Activated naive CD4-positive, alpha-beta T cell treated with anti-CD3 and anti-CD28 coated beads, Interleukin-2, amount 10 ng/mL, durations not matched to agents 7 days and 5 days (primary cell): ENCODE data around the gene HDAC9.

ENCODE experiments used
- CTCF ChIA-PET: fragments of 350-600 bp; sonication (Branson Sonifier 250); formaldehyde crosslinking; loops from one replicate; lab custom pipeline; 2021; ENCODE audit warnings: antibody characterized with exemption; lab: Charles Lee
- DNase-seq: peaks from one replicate; pipeline ENCODE4 v3.0.0-alpha.2; 2020
- H3K27ac Mint-ChIP-seq: one replicate; pipeline ENCODE4 v1.8.0; 2021; ENCODE audit warnings: mild to moderate bottlenecking, moderate library complexity, mixed read lengths
- H3K27me3 Mint-ChIP-seq: one replicate; pipeline ENCODE4 v1.8.0; 2021; ENCODE audit warnings: mild to moderate bottlenecking, mixed read lengths
- H3K36me3 Mint-ChIP-seq: one replicate; pipeline ENCODE4 v1.8.0; 2021; ENCODE audit warnings: mixed read lengths
- H3K4me1 Mint-ChIP-seq: one replicate; pipeline ENCODE4 v1.8.0; 2021; ENCODE audit warnings: mixed read lengths
- H3K4me3 Mint-ChIP-seq: one replicate; pipeline ENCODE4 v1.8.0; 2021; ENCODE audit warnings: mild to moderate bottlenecking, moderate library complexity, mixed read lengths
- H3K9me3 Mint-ChIP-seq: one replicate; pipeline ENCODE4 v1.8.0; 2021; ENCODE audit warnings: mixed read lengths

HDAC9 gene

GRCh38 chr7:18647582-18647981, 152.0 kb downstream of the HDAC9 start:
- Mint-ChIP-seq H3K4me3 (no peak overlapping the region), H3K36me3 (no peaks in the 10 kb centered on the region), H3K27ac (no peak overlapping the region), H3K4me1 (no peaks in the 10 kb centered on the region), H3K9me3 (peaks cover 4% of the 10 kb centered on the region), H3K27me3 (no peaks in the 10 kb centered on the region)
- no peak for DNase-seq
- CTCF ChIA-PET: no interaction called here

- Mint-ChIP-seq H3K4me1 (no peaks in the 10 kb centered on the region), H3K36me3 (no peaks in the 10 kb centered on the region), H3K9me3 (peaks cover 4% of the 10 kb centered on the region), H3K27ac (no peak overlapping the region), H3K27me3 (no peaks in the 10 kb centered on the region), H3K4me3 (no peak overlapping the region)
- no peak for DNase-seq
- CTCF ChIA-PET: no interaction called here
Observed at GRCh38 chr7:18648849-18649758, 153.6 kb downstream of the HDAC9 start.

GRCh38 chr7:18653381-18654155, 158.0 kb downstream of the HDAC9 start:
- Mint-ChIP-seq H3K27me3 (no peaks in the 10 kb centered on the region), H3K4me1 (no peaks in the 10 kb centered on the region), H3K9me3 (no peaks in the 10 kb centered on the region), H3K4me3 (no peak overlapping the region), H3K27ac (no peak overlapping the region), H3K36me3 (no peaks in the 10 kb centered on the region)
- DNase-seq: no peak
- CTCF ChIA-PET: no interaction called here

- no peaks in the 10 kb centered on the region for H3K9me3 Mint-ChIP-seq
- no peak overlapping the region for H3K4me3 Mint-ChIP-seq
- no peak overlapping the region for H3K27ac Mint-ChIP-seq
- CTCF ChIA-PET: no interaction called here
- DNase-seq: no peak
- no peaks in the 10 kb centered on the region for H3K36me3 Mint-ChIP-seq
- no peaks in the 10 kb centered on the region for H3K27me3 Mint-ChIP-seq
- no peaks in the 10 kb centered on the region for H3K4me1 Mint-ChIP-seq
Observed at GRCh38 chr7:18654709-18655108, 159.2 kb downstream of the HDAC9 start.

- Mint-ChIP-seq H3K27ac (no peak overlapping the region), H3K4me3 (no peak overlapping the region)
- CTCF ChIA-PET: no interaction called here
Observed at GRCh38 chr7:18655506-18655905, 160.0 kb downstream of the HDAC9 start.

GRCh38 chr7:18655912-18656311, 160.4 kb downstream of the HDAC9 start:
- Mint-ChIP-seq H3K27ac (no peak overlapping the region), H3K4me1 (no peaks in the 10 kb centered on the region), H3K4me3 (no peak overlapping the region), H3K9me3 (no peaks in the 10 kb centered on the region), H3K36me3 (no peaks in the 10 kb centered on the region), H3K27me3 (no peaks in the 10 kb centered on the region)
- CTCF ChIA-PET: no interaction called here
- DNase-seq: no peak

More at GRCh38 chr7:18655506-18655905, 160.0 kb downstream of the HDAC9 start:
- no peaks in the 10 kb centered on the region for H3K27me3 Mint-ChIP-seq
- DNase-seq: no peak
- H3K4me1 Mint-ChIP-seq: no peaks in the 10 kb centered on the region
- H3K9me3 Mint-ChIP-seq: no peaks in the 10 kb centered on the region
- H3K36me3 Mint-ChIP-seq: no peaks in the 10 kb centered on the region

- no peaks in the 10 kb centered on the region for H3K27me3 Mint-ChIP-seq
- H3K36me3 Mint-ChIP-seq: no peaks in the 10 kb centered on the region
- no peak overlapping the region for H3K27ac Mint-ChIP-seq
- H3K9me3 Mint-ChIP-seq: no peaks in the 10 kb centered on the region
- no peak overlapping the region for H3K4me3 Mint-ChIP-seq
- CTCF ChIA-PET: no interaction called here
- no peak for DNase-seq
- no peaks in the 10 kb centered on the region for H3K4me1 Mint-ChIP-seq
Observed at GRCh38 chr7:18656362-18656761, 160.8 kb downstream of the HDAC9 start.

GRCh38 chr7:18659746-18660145, 164.2 kb downstream of the HDAC9 start:
- Mint-ChIP-seq H3K36me3 (no peaks in the 10 kb centered on the region), H3K4me1 (no peaks in the 10 kb centered on the region), H3K27me3 (no peaks in the 10 kb centered on the region), H3K9me3 (no peaks in the 10 kb centered on the region), H3K27ac (no peak overlapping the region), H3K4me3 (no peak overlapping the region)
- DNase-seq: no peak
- CTCF ChIA-PET: no interaction called here

GRCh38 chr7:18663321-18663720, 167.8 kb downstream of the HDAC9 start:
- DNase-seq: no peak
- no peaks in the 10 kb centered on the region for H3K27me3 Mint-ChIP-seq
- H3K4me1 Mint-ChIP-seq: no peaks in the 10 kb centered on the region
- no peaks in the 10 kb centered on the region for H3K9me3 Mint-ChIP-seq
- no peak overlapping the region for H3K27ac Mint-ChIP-seq
- no peaks in the 10 kb centered on the region for H3K36me3 Mint-ChIP-seq
- H3K4me3 Mint-ChIP-seq: no peak overlapping the region
- CTCF ChIA-PET: interaction anchor here (1.9 kb wide), 1 partner anchor 20 kb away, joined by 4 read pairs; no protein-coding TSS in a partner anchor

GRCh38 chr7:18666107-18666728, 170.7 kb downstream of the HDAC9 start:
- no peak overlapping the region for H3K27ac Mint-ChIP-seq
- peak; percentile 66 for DNase-seq
- H3K27me3 Mint-ChIP-seq: no peaks in the 10 kb centered on the region
- H3K9me3 Mint-ChIP-seq: no peaks in the 10 kb centered on the region
- CTCF ChIA-PET: interaction anchor here (0.6 to 1.3 kb wide), 7 partner anchors 8 to 995 kb away, joined by 3 to 8 read pairs (median 4); no protein-coding TSS in a partner anchor
- H3K36me3 Mint-ChIP-seq: no peaks in the 10 kb centered on the region
- H3K4me3 Mint-ChIP-seq: no peak overlapping the region
- no peaks in the 10 kb centered on the region for H3K4me1 Mint-ChIP-seq

GRCh38 chr7:18667466-18667865, 171.9 kb downstream of the HDAC9 start:
- Mint-ChIP-seq H3K4me3 (no peak overlapping the region), H3K4me1 (no peaks in the 10 kb centered on the region), H3K9me3 (no peaks in the 10 kb centered on the region), H3K36me3 (no peaks in the 10 kb centered on the region), H3K27ac (no peak overlapping the region), H3K27me3 (no peaks in the 10 kb centered on the region)
- DNase-seq: no peak
- CTCF ChIA-PET: no interaction called here

- Mint-ChIP-seq H3K9me3 (no peaks in the 10 kb centered on the region), H3K27me3 (no peaks in the 10 kb centered on the region), H3K4me1 (no peaks in the 10 kb centered on the region), H3K4me3 (no peak overlapping the region), H3K27ac (no peak overlapping the region), H3K36me3 (no peaks in the 10 kb centered on the region)
- DNase-seq: no peak
- CTCF ChIA-PET: no interaction called here
Observed at GRCh38 chr7:18671176-18671575, 175.6 kb downstream of the HDAC9 start.

GRCh38 chr7:18675579-18675978, 180.0 kb downstream of the HDAC9 start:
- H3K4me1 Mint-ChIP-seq: no peaks in the 10 kb centered on the region
- CTCF ChIA-PET: no interaction called here

GRCh38 chr7:18679261-18679660, 183.7 kb downstream of the HDAC9 start:
- H3K27ac Mint-ChIP-seq: no peak overlapping the region
- CTCF ChIA-PET: no interaction called here

More at GRCh38 chr7:18675579-18675978, 180.0 kb downstream of the HDAC9 start:
- no peaks in the 10 kb centered on the region for H3K36me3 Mint-ChIP-seq
- no peaks in the 10 kb centered on the region for H3K9me3 Mint-ChIP-seq
- DNase-seq: no peak
- H3K27ac Mint-ChIP-seq: no peak overlapping the region
- H3K27me3 Mint-ChIP-seq: no peaks in the 10 kb centered on the region
- H3K4me3 Mint-ChIP-seq: no peak overlapping the region

More at GRCh38 chr7:18679261-18679660, 183.7 kb downstream of the HDAC9 start:
- H3K4me3 Mint-ChIP-seq: no peak overlapping the region
- no peaks in the 10 kb centered on the region for H3K36me3 Mint-ChIP-seq
- H3K9me3 Mint-ChIP-seq: no peaks in the 10 kb centered on the region
- H3K27me3 Mint-ChIP-seq: no peaks in the 10 kb centered on the region
- no peak for DNase-seq
- H3K4me1 Mint-ChIP-seq: no peaks in the 10 kb centered on the region
